Heart left ventricle (tissue), 13 donors: Measurements from ENCODE around the gene C10orf62.

Source experiments
- CTCF ChIP-seq, 12 donors: fragments of 200-600 bp; sonication (generic) in 4 of 12; IDR thresholded peaks; one replicate each; pipeline versions ENCODE4 v1.5.0 to v1.8.0; 2018 to 2022; ENCODE audit warnings: antibody characterized with exemption in 12 of 12, mild to moderate bottlenecking in 5 of 12
- POLR2A ChIP-seq, 2 donors: fragments of 450-650 bp; IDR thresholded peaks; one replicate each; pipeline ENCODE4 v1.6.1; 2017; ENCODE audit warnings: antibody characterized with exemption in 2 of 2, mild to moderate bottlenecking in 2 of 2, moderate library complexity in 2 of 2
- donor health status: ischemic (EF 13 %, LVEDD 7.1; RV severe dilation, severe dysfunction).
- donor health status: DM: no; HTN: yes; CAD: no.
- donor health status: DM: no; HTN: no; CAD: no.
- donor health status: ischemic (EF 25% LVEDD 6.9; RV normal size, moderate dysfunction).
- donor health status: ischemic (EF 25% LVEDD 5.7; RV mildly dilated, moderate dysfunction).
- donor health status: ischemic (EF 35%, LVEDD 5.7; RV mildly dilated, moderate dysfunction).
- donor health status: nonischemic (EF 11% LVEDD 7.7; RV severe dilation, severe dysfunction).
- donor health status: DM: yes; HTN: yes; CAD: no.
- donor health status: PGD.
- donor health status: ischemic (EF 29% LVEDD 5.4; RV normal size, mild dysfunction).
- donor health status: nonischemic (EF 23%, LVEDD 6.1; RV moderate dilation, normal function).

GRCh38 chr10:97578171-97578844 lies 11.2 kb upstream of the C10orf62 start:
- TF ChIP-seq CTCF (IDR thresholded peaks at IDR 0.05) = no peak
- no peak for TF ChIP-seq POLR2A (IDR thresholded peaks at IDR 0.05)
